SK-N-SH (cell line): ENCODE measurements around the gene PRRT1B.

Experiments used
- CTCF ChIP-seq: fragments of 200-600 bp; sonication (generic); IDR thresholded peaks from 2 replicates; pipeline ENCODE4 v1.6.1; 2017; ENCODE audit warnings: antibody characterized with exemption, mild to moderate bottlenecking, moderate library complexity
- GATA2 ChIP-seq: sonication (generic); formaldehyde crosslinking; IDR thresholded peaks from 2 replicates; pipeline ENCODE4 v1.5.0; 2020; ENCODE audit warnings: mild to moderate bottlenecking, missing genetic modification reagents
- IRF3 ChIP-seq: fragments of 150-350 bp; IDR thresholded peaks from 2 replicates; pipeline ENCODE4 v1.6.1; 2016; ENCODE audit warnings: mild to moderate bottlenecking, low read depth, low read length
- JUND ChIP-seq: IDR thresholded peaks from 2 replicates; pipeline ENCODE4 v1.4.0; 2012
- RAD21 ChIP-seq: IDR thresholded peaks from 2 replicates; pipeline ENCODE4 v1.6.1; 2012; ENCODE audit warnings: mild to moderate bottlenecking, low read length
- REST ChIP-seq: IDR thresholded peaks from 2 replicates; pipeline ENCODE4 v1.6.1; 2012; ENCODE audit warnings: mild to moderate bottlenecking, low read depth, low read length, moderate library complexity
- RXRA ChIP-seq: IDR thresholded peaks from 2 replicates; pipeline ENCODE4 v1.4.0; 2012; ENCODE audit warnings: low read depth, mild to moderate bottlenecking, borderline replicate concordance

- no peak for TF ChIP-seq CTCF
- TF ChIP-seq REST, result no peak
- no peak for TF ChIP-seq RAD21
- no peak for TF ChIP-seq RXRA
- TF ChIP-seq GATA2 (CRISPR knock-in tag), result no peak
- TF ChIP-seq JUND, result no peak
- TF ChIP-seq IRF3, result no peak
Observed at GRCh38 chr9:131496844-131497405, 48.4 kb upstream of the PRRT1B start.
